Ovary (tissue), 3 donors: ENCODE measurements around the gene CHCHD3.

Experiments used
- CTCF ChIP-seq, 3 donors: fragments of 450-650 bp in 2 of 3; fragments of 200-600 bp in 1 of 3; IDR thresholded peaks; one replicate each; pipeline versions ENCODE4 v1.5.1 to v1.8.0; 2016 to 2022; ENCODE audit warnings: antibody characterized with exemption in 3 of 3, mild to moderate bottlenecking in 1 of 3
- POLR2A ChIP-seq: fragments of 450-650 bp; IDR thresholded peaks from one replicate; pipeline ENCODE4 v1.6.1; 2017; ENCODE audit warnings: antibody characterized with exemption, mild to moderate bottlenecking, moderate library complexity
- donor health status: DM: no; HTN: no; CAD: no.

GRCh38 chr7:132743974-132744373, 337.9 kb downstream of the CHCHD3 start:
- TF ChIP-seq CTCF (IDR thresholded peaks at IDR 0.05) (no peak), POLR2A (no peak)
